Measurements from ENCODE around the gene GALNT2.

The GALNT2 gene

GRCh38 chr1:230166366-230167132, 99.5 kb downstream of the GALNT2 start:
- in situ Hi-C loops (cut with HindIII; ENCODE audit: low pct_ligation_motif_present, low pct_unique_long_range_greater_than_20kb, low sequenced_read_pairs): no loop called here
- DNase-seq: no peak

- DNase-seq: peak; percentile 74
- in situ Hi-C loops (cut with HindIII; ENCODE audit: low pct_ligation_motif_present, low pct_unique_long_range_greater_than_20kb, low sequenced_read_pairs): no loop called here
These were observed 100.4 kb downstream of the GALNT2 start for GRCh38 chr1:230167419-230167852.

GRCh38 chr1:230169454-230170152, 102.6 kb downstream of the GALNT2 start:
- peak; percentile 63 for DNase-seq
- in situ Hi-C loops (cut with HindIII; ENCODE audit: low pct_ligation_motif_present, low pct_unique_long_range_greater_than_20kb, low sequenced_read_pairs): no loop called here

- DNase-seq: no peak
- in situ Hi-C loops (cut with HindIII; ENCODE audit: low pct_ligation_motif_present, low pct_unique_long_range_greater_than_20kb, low sequenced_read_pairs): no loop called here
These were observed 103.1 kb downstream of the GALNT2 start for GRCh38 chr1:230170153-230170547.

- in situ Hi-C loops (cut with HindIII; ENCODE audit: low pct_ligation_motif_present, low pct_unique_long_range_greater_than_20kb, low sequenced_read_pairs): no loop called here
- no peak for DNase-seq
These were observed 103.6 kb downstream of the GALNT2 start for GRCh38 chr1:230170622-230171021.

- in situ Hi-C loops (cut with HindIII; ENCODE audit: low pct_ligation_motif_present, low pct_unique_long_range_greater_than_20kb, low sequenced_read_pairs): no loop called here
- no peak for DNase-seq
These were observed 104.4 kb downstream of the GALNT2 start for GRCh38 chr1:230171356-230172015.

- DNase-seq: no peak
- in situ Hi-C loops (cut with HindIII; ENCODE audit: low pct_ligation_motif_present, low pct_unique_long_range_greater_than_20kb, low sequenced_read_pairs): no loop called here
These were observed 105.0 kb downstream of the GALNT2 start for GRCh38 chr1:230172016-230172537.

GRCh38 chr1:230173187-230173975, 106.3 kb downstream of the GALNT2 start:
- in situ Hi-C loops (cut with HindIII; ENCODE audit: low pct_ligation_motif_present, low pct_unique_long_range_greater_than_20kb, low sequenced_read_pairs): no loop called here
- DNase-seq: no peak

- in situ Hi-C loops (cut with HindIII; ENCODE audit: low pct_ligation_motif_present, low pct_unique_long_range_greater_than_20kb, low sequenced_read_pairs): no loop called here
- no peak for DNase-seq
These were observed 107.0 kb downstream of the GALNT2 start for GRCh38 chr1:230174041-230174440.

GRCh38 chr1:230174471-230175162, 107.6 kb downstream of the GALNT2 start:
- no peak for DNase-seq
- in situ Hi-C loops (cut with HindIII; ENCODE audit: low pct_ligation_motif_present, low pct_unique_long_range_greater_than_20kb, low sequenced_read_pairs): no loop called here

GRCh38 chr1:230175163-230175747, 108.2 kb downstream of the GALNT2 start:
- in situ Hi-C loops (cut with HindIII; ENCODE audit: low pct_ligation_motif_present, low pct_unique_long_range_greater_than_20kb, low sequenced_read_pairs): no loop called here

GRCh38 chr1:230175839-230176238, 108.8 kb downstream of the GALNT2 start:
- in situ Hi-C loops (cut with HindIII; ENCODE audit: low pct_ligation_motif_present, low pct_unique_long_range_greater_than_20kb, low sequenced_read_pairs): no loop called here
- no peak for DNase-seq

More at GRCh38 chr1:230175163-230175747, 108.2 kb downstream of the GALNT2 start:
- DNase-seq: no peak

GRCh38 chr1:230176326-230176725, 109.3 kb downstream of the GALNT2 start:
- no peak for DNase-seq
- in situ Hi-C loops (cut with HindIII; ENCODE audit: low pct_ligation_motif_present, low pct_unique_long_range_greater_than_20kb, low sequenced_read_pairs): no loop called here

GRCh38 chr1:230176871-230177411, 109.9 kb downstream of the GALNT2 start:
- in situ Hi-C loops (cut with HindIII; ENCODE audit: low pct_ligation_motif_present, low pct_unique_long_range_greater_than_20kb, low sequenced_read_pairs): no loop called here
- no peak for DNase-seq

GRCh38 chr1:230179249-230179648, 112.2 kb downstream of the GALNT2 start:
- in situ Hi-C loops (cut with HindIII; ENCODE audit: low pct_ligation_motif_present, low pct_unique_long_range_greater_than_20kb, low sequenced_read_pairs): no loop called here
- DNase-seq: no peak

- DNase-seq: no peak
- in situ Hi-C loops (cut with HindIII; ENCODE audit: low pct_ligation_motif_present, low pct_unique_long_range_greater_than_20kb, low sequenced_read_pairs): no loop called here
These were observed 118.3 kb downstream of the GALNT2 start for GRCh38 chr1:230185076-230186001.
